Transverse colon (tissue), 4 donors: ENCODE results near the gene TCFL5. TPM values are rescaled to one million over a fixed set of nuclear protein-coding genes. Genes with fewer than 3 reads are reported as not detected.

Source experiments
- DNase-seq: peaks from one replicate; pipeline ENCODE4 v3.0.0-alpha.2; 2019
- H3K27ac ChIP-seq, 4 donors: fragments of 200-600 bp; sonication (generic); 2 replicates each; pipeline ENCODE4 v1.5.1; 2016 to 2018; ENCODE audit warnings: inconsistent platforms in 4 of 4
- H3K27me3 ChIP-seq: fragments of 200-600 bp; sonication (generic); 2 replicates; pipeline ENCODE4 v1.5.1; 2017; ENCODE audit warnings: inconsistent platforms
- H3K36me3 ChIP-seq, 4 donors: fragments of 200-600 bp; sonication (generic); 2 replicates each; pipeline ENCODE4 v1.5.1; 2017 to 2019; ENCODE audit warnings: inconsistent platforms in 4 of 4
- H3K4me1 ChIP-seq, 4 donors: fragments of 200-600 bp; sonication (generic); 2 replicates each; pipeline ENCODE4 v1.5.1; 2017 to 2020; ENCODE audit warnings: inconsistent platforms in 4 of 4
- H3K4me3 ChIP-seq, 4 donors: fragments of 200-600 bp; sonication (generic); 1 replicate in 1 of 4; 2 replicates in 3 of 4; pipeline versions ENCODE4 v1.5.1 to v1.6.1; 2017 to 2019; ENCODE audit warnings: inconsistent platforms in 4 of 4
- H3K9me3 ChIP-seq, 2 donors: fragments of 200-600 bp; sonication (generic); 2 replicates each; pipeline ENCODE4 v1.5.1; 2017 to 2019; ENCODE audit warnings: inconsistent platforms in 2 of 2
- EP300 ChIP-seq: sonication (generic); formaldehyde crosslinking; IDR thresholded peaks from one replicate; pipeline ENCODE4 v1.6.1; 2017; ENCODE audit warnings: antibody characterized with exemption, low read depth
- POLR2A ChIP-seq: fragments of 450-650 bp; IDR thresholded peaks from one replicate; pipeline ENCODE4 v1.6.1; 2016; ENCODE audit warnings: antibody characterized with exemption, mild to moderate bottlenecking, moderate library complexity
- POLR2AphosphoS5 ChIP-seq, 3 donors: sonication (generic); formaldehyde crosslinking; IDR thresholded peaks; one replicate each; pipeline ENCODE4 v1.6.1; 2016; ENCODE audit warnings: antibody characterized with exemption in 3 of 3
- WGBS, 2 donors: methylation state at CpG; one replicate each; pipeline ENCODE4 v1.1.5; 2018; ENCODE audit warnings: low coverage in 1 of 2; 5-methylcytosine and 5-hydroxymethylcytosine counted together
- in situ Hi-C, 4 donors: fragments of 200-750 bp; cut with MboI; loops; one replicate each; pipeline versions ENCODE4 v1.15.0 to v1.15.1; 2017; ENCODE audit warnings: low sequenced_read_pairs in 3 of 4, low pct_ligation_motif_present in 1 of 4, low pct_unique_long_range_greater_than_20kb in 1 of 4
- intact Hi-C: fragments of 100-400 bp; cut with DNase I; formaldehyde crosslinking; loops from one replicate; pipeline ENCODE4 v1.15.1; 2023; ENCODE audit warnings: low total_unique reads
- total RNA-seq, 4 donors: library from RNA; depleted of rRNA; stranded (reverse); fragments of >200 nt; gene quantifications; one replicate each; pipeline ENCODE4 v1.1.0, GENCODE V29; 2016
- TF ChIP-seq, protein P1 (sequence below), 5 experiments: fragments of 200-600 bp in 3 of 5; fragments of 450-650 bp in 2 of 5; sonication (generic) in 3 of 5; IDR thresholded peaks; 1 replicate in 2 of 5; 2 replicates in 3 of 5; pipeline ENCODE4 v1.5.1; 2016 to 2017; ENCODE audit warnings: antibody characterized with exemption in 5 of 5, inconsistent platforms in 3 of 5, mild to moderate bottlenecking in 2 of 5, moderate library complexity in 1 of 5

Gene TCFL5
- total RNA-seq, 4 donors from 2014 or later, result 5.2 to 19.9 (median 5.9) TPM

DNA sequence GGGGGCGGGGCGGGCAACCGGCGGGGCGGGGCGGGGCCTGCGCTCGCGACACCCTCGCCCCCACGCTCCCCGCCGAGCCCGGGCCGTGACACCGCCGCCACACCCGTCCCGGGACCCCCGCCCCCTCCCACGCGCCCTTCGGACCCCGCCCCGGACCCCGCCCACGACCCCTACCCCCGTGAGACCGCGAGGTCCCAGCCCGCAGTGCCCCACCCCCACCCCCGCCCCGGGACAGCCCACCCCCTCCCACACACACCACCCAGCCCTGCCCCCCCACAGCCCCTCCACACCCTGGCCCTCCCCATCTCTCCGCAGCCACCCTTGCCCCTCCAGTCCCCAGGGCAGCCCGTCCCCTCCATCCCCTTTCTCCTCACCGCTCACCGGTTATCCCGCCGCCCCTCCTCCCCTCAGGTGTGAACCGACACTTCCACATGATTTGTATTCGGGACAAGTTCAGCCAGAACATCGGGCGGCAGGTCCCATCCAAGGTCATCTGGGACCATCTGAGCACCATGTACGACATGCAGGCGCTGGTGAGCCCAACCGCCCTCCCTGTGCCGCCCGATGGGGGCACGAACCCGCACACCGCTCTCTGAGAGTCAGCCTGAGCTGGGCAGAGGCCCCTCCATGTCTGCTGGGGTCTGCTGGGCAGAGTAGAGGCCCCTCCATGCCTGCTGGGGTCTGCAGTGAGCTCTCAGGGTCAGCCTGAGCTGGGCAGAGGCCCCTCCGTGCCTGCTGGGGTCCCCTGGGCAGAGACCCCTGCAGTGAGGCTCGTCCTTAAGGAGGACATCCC, 64.7 kb downstream of the TCFL5 start:
- H3K36me3 ChIP-seq, result peaks cover 0 to 17% (median 5%) of the 10 kb centered on the region in 4 donors
- TF ChIP-seq EP300, result no peak
- no peak for TF ChIP-seq POLR2AphosphoS5 (IDR thresholded peaks at IDR 0.05)
- no peak for TF ChIP-seq POLR2A
- TF ChIP-seq, protein P1, sequence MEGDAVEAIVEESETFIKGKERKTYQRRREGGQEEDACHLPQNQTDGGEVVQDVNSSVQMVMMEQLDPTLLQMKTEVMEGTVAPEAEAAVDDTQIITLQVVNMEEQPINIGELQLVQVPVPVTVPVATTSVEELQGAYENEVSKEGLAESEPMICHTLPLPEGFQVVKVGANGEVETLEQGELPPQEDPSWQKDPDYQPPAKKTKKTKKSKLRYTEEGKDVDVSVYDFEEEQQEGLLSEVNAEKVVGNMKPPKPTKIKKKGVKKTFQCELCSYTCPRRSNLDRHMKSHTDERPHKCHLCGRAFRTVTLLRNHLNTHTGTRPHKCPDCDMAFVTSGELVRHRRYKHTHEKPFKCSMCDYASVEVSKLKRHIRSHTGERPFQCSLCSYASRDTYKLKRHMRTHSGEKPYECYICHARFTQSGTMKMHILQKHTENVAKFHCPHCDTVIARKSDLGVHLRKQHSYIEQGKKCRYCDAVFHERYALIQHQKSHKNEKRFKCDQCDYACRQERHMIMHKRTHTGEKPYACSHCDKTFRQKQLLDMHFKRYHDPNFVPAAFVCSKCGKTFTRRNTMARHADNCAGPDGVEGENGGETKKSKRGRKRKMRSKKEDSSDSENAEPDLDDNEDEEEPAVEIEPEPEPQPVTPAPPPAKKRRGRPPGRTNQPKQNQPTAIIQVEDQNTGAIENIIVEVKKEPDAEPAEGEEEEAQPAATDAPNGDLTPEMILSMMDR (IDR thresholded peaks at IDR 0.05), result no peak
- no peaks in the 10 kb centered on the region for H3K9me3 ChIP-seq
- intact Hi-C loops (no loop called here), in situ Hi-C loops (loop anchor here in 2 of 4 donors (25.0 kb wide), 2 partner anchors 110 to 135 kb away; no protein-coding TSS in a partner anchor)
- peak overlapping the region; percentile 94 to 97 (median 96) for H3K27ac ChIP-seq
- peak overlapping the region; percentile 64 to 89 (median 84) for H3K4me3 ChIP-seq
- no peaks in the 10 kb centered on the region for H3K27me3 ChIP-seq
- WGBS, 2 donors, result 46% methylated on average over 10 of the region's 53 CpGs; no CpG with 5 or more reads in 1 of the 2 donors
- DNase-seq, result no peak
- H3K4me1 ChIP-seq, result peaks cover 21 to 42% (median 36%) of the 10 kb centered on the region in 4 donors

DNA sequence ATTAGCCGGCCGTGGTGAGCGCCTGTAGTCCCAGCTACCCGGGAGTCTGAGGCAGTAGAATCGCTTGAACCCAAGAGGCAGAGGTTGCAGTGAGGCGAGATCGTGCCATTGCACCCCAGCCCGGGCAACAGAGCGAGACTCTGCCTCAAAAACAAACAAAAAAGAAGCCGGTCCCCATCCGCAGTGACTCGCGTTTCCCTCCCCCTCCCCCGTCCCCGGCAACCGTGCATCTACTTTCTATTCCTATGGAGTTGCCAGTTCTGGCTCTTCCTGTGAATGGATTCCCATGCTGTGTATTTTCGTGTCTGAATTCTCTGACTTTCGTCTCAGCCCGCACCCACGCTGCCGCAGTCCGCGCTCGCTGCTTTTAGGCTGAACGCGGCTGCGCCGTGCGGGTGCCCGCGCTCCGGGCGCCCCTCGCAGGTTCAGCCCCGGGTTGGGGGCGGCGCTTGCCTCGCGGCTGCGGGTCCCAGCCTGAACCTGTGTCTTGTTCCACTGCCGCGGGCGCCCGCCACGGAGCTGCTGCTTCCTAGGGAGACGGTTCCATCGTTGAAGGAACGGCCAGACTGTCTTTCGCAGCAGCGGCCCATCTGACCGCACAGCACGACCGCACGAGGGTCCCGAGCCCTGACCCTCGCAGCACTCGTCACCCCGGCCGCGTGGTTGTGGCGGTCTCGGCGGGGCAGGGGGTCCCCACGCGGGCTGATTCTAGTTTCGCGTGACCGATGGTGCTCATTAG, 66.4 kb downstream of the TCFL5 start:
- H3K27ac ChIP-seq, result peak overlapping the region; percentile 94 to 97 (median 96)
- intact Hi-C loops, result no loop called here
- peaks cover 0 to 12% (median 5%) of the 10 kb centered on the region in 4 donors for H3K36me3 ChIP-seq
- WGBS, 2 donors, result 1% methylated on average over 60 of the region's 68 CpGs; no CpG with 5 or more reads in 1 of the 2 donors
- in situ Hi-C loops, result loop anchor here in 2 of 4 donors (25.0 kb wide), 2 partner anchors 108 to 133 kb away; no protein-coding TSS in a partner anchor
- H3K9me3 ChIP-seq, result no peaks in the 10 kb centered on the region
- H3K4me3 ChIP-seq, result peak overlapping the region; percentile 64 to 87 (median 74)
- TF ChIP-seq POLR2A, result peak; percentile 22
- peak in 2 of 3 donors; percentile 12 to 32 for TF ChIP-seq POLR2AphosphoS5 (IDR thresholded peaks at IDR 0.05)
- TF ChIP-seq, protein P1 (IDR thresholded peaks at IDR 0.05), result peak in 1 of 5 experiments; percentile 15
- no peak for TF ChIP-seq EP300
- no peaks in the 10 kb centered on the region for H3K27me3 ChIP-seq
- peak; percentile 65 for DNase-seq
- peaks cover 21 to 46% (median 40%) of the 10 kb centered on the region in 4 donors for H3K4me1 ChIP-seq

DNA sequence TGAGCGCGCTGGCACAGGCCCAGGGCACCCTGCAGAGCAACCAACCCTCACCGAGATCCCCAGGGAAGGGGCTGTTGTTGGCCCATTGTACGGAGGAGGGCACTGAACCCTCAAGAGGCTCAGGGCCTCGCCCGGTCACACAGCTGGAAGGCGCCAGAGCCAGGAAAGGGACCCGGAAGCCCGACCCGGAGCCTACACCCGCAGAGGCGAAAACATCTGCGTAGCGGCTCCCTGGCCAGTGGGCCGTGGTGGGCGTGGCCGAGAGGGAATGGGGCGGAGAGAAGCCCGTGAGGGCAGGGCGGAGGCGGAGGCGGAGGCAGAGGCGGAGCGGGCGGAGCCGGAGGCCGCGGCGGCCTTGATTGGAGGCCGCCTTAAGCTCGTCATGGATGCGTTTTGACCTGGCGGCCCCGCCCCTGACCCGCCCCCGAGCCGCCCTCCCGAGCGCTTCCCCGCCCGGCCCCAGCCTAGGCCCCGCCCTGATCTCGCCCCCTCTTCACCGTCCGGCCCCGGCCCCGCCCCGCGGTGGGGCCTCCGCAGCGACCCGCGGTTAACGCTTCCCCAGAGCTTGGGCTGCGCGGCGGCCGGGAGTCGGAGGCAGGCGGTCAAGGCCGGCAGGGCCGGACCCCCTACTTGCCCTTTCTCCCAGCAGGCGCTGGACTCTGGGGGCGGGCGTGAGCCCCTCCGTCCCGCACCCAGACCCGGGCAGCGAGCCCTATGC, 67.5 kb downstream of the TCFL5 start:
- peak overlapping the region; percentile 64 to 87 (median 74) for H3K4me3 ChIP-seq
- no peaks in the 10 kb centered on the region for H3K9me3 ChIP-seq
- H3K4me1 ChIP-seq, result peaks cover 21 to 46% (median 40%) of the 10 kb centered on the region in 4 donors
- H3K27me3 ChIP-seq, result no peaks in the 10 kb centered on the region
- 1% methylated on average over 23 of the region's 69 CpGs; no CpG with 5 or more reads in 1 of the 2 donors for WGBS, 2 donors
- peak; percentile 97 for DNase-seq
- H3K27ac ChIP-seq, result peak overlapping the region; percentile 94 to 97 (median 96)
- in situ Hi-C loops, result loop anchor here in 2 of 4 donors (25.0 kb wide), 2 partner anchors 107 to 132 kb away; no protein-coding TSS in a partner anchor
- peak; percentile 81 for TF ChIP-seq POLR2A
- TF ChIP-seq, protein P1 (IDR thresholded peaks at IDR 0.05), result peak in 1 of 5 experiments; percentile 6
- peak; percentile 82 to 93 (median 83) for TF ChIP-seq POLR2AphosphoS5 (IDR thresholded peaks at IDR 0.05)
- no peak for TF ChIP-seq EP300
- intact Hi-C loops, result loop anchor here (5.0 kb wide), 1 partner anchor 92 kb away; no protein-coding TSS in a partner anchor
- peaks cover 0 to 3% (median 1%) of the 10 kb centered on the region in 4 donors for H3K36me3 ChIP-seq
